Measurements from ENCODE around the gene MAST2.
"Not testable (repeated sequence)": the region's sequence is repeated elsewhere in the genome, so short reads cannot be mapped to it uniquely, and the experiment has no call there.

Gene MAST2

GRCh38 chr1:45815667-45816458 is 12.5 kb downstream of the MAST2 start:
- Histone ChIP-seq H3K27me3 (ENCODE audit: low read depth, low read length) (no peaks in the 10 kb centered on the region), H3K36me3 (ENCODE audit: control insufficient read depth in 1 of 2, insufficient read depth in 2 of 2, low read length in 2 of 2) (peaks cover 0 to 3% of the 10 kb centered on the region in 2 donors), H3K27ac (ENCODE audit: low read length) (no peak overlapping the region), H3K4me1 (ENCODE audit: control insufficient read depth in 1 of 2, insufficient read depth in 2 of 2, low read length in 2 of 2) (no peaks in the 10 kb centered on the region), H3K4me3 (ENCODE audit: low read depth in 1 of 2, low read length in 2 of 2) (no peak overlapping the region), H3K9me3 (ENCODE audit: control insufficient read depth in 1 of 2, low read length in 2 of 2) (peaks cover 0 to 4% of the 10 kb centered on the region in 2 donors)

GRCh38 chr1:45820173-45820572 is 16.8 kb downstream of the MAST2 start:
- Histone ChIP-seq H3K4me1 (ENCODE audit: control insufficient read depth in 1 of 2, insufficient read depth in 2 of 2, low read length in 2 of 2) (no peaks in the 10 kb centered on the region), H3K36me3 (ENCODE audit: control insufficient read depth in 1 of 2, insufficient read depth in 2 of 2, low read length in 2 of 2) (peaks cover 0 to under 1% of the 10 kb centered on the region in 2 donors), H3K4me3 (ENCODE audit: low read depth in 1 of 2, low read length in 2 of 2) (no peak overlapping the region), H3K27me3 (ENCODE audit: low read depth, low read length) (no peaks in the 10 kb centered on the region), H3K27ac (ENCODE audit: low read length) (no peak overlapping the region), H3K9me3 (ENCODE audit: control insufficient read depth in 1 of 2, low read length in 2 of 2) (peaks cover 0 to 9% of the 10 kb centered on the region in 2 donors)

GRCh38 chr1:45820788-45821187 is 17.4 kb downstream of the MAST2 start:
- Histone ChIP-seq H3K27ac (ENCODE audit: low read length) (no peak overlapping the region), H3K27me3 (ENCODE audit: low read depth, low read length) (no peaks in the 10 kb centered on the region), H3K4me3 (ENCODE audit: low read depth in 1 of 2, low read length in 2 of 2) (no peak overlapping the region), H3K9me3 (ENCODE audit: control insufficient read depth in 1 of 2, low read length in 2 of 2) (peaks cover 0 to 9% of the 10 kb centered on the region in 2 donors), H3K4me1 (ENCODE audit: control insufficient read depth in 1 of 2, insufficient read depth in 2 of 2, low read length in 2 of 2) (no peaks in the 10 kb centered on the region), H3K36me3 (ENCODE audit: control insufficient read depth in 1 of 2, insufficient read depth in 2 of 2, low read length in 2 of 2) (peaks cover 0 to 4% of the 10 kb centered on the region in 2 donors)

GRCh38 chr1:45822644-45823043 is 19.2 kb downstream of the MAST2 start:
- H3K4me3 ChIP-seq (ENCODE audit: low read depth in 1 of 2, low read length in 2 of 2): no peak overlapping the region
- no peaks in the 10 kb centered on the region for H3K27me3 ChIP-seq (ENCODE audit: low read depth, low read length)
- no peak overlapping the region for H3K27ac ChIP-seq (ENCODE audit: low read length)
- peaks cover 0 to 4% of the 10 kb centered on the region in 2 donors for H3K36me3 ChIP-seq (ENCODE audit: control insufficient read depth in 1 of 2, insufficient read depth in 2 of 2, low read length in 2 of 2)
- no peaks in the 10 kb centered on the region for H3K4me1 ChIP-seq (ENCODE audit: control insufficient read depth in 1 of 2, insufficient read depth in 2 of 2, low read length in 2 of 2)
- H3K9me3 ChIP-seq (ENCODE audit: control insufficient read depth in 1 of 2, low read length in 2 of 2): peaks cover 0 to 9% of the 10 kb centered on the region in 2 donors

GRCh38 chr1:45824607-45825006 is 21.2 kb downstream of the MAST2 start:
- Histone ChIP-seq H3K27ac (ENCODE audit: low read length) (no peak overlapping the region), H3K9me3 (ENCODE audit: control insufficient read depth in 1 of 2, low read length in 2 of 2) (peaks cover 0 to 9% of the 10 kb centered on the region in 2 donors), H3K36me3 (ENCODE audit: control insufficient read depth in 1 of 2, insufficient read depth in 2 of 2, low read length in 2 of 2) (peaks cover 0 to 4% of the 10 kb centered on the region in 2 donors), H3K4me3 (ENCODE audit: low read depth in 1 of 2, low read length in 2 of 2) (no peak overlapping the region), H3K4me1 (ENCODE audit: control insufficient read depth in 1 of 2, insufficient read depth in 2 of 2, low read length in 2 of 2) (no peaks in the 10 kb centered on the region), H3K27me3 (ENCODE audit: low read depth, low read length) (no peaks in the 10 kb centered on the region)

- Histone ChIP-seq H3K36me3 (ENCODE audit: control insufficient read depth in 1 of 2, insufficient read depth in 2 of 2, low read length in 2 of 2) (peaks cover 4 to 9% of the 10 kb centered on the region in 2 donors), H3K27ac (ENCODE audit: low read length) (no peak overlapping the region), H3K9me3 (ENCODE audit: control insufficient read depth in 1 of 2, low read length in 2 of 2) (no peaks in the 10 kb centered on the region), H3K4me3 (ENCODE audit: low read depth in 1 of 2, low read length in 2 of 2) (no peak overlapping the region), H3K27me3 (ENCODE audit: low read depth, low read length) (no peaks in the 10 kb centered on the region), H3K4me1 (ENCODE audit: control insufficient read depth in 1 of 2, insufficient read depth in 2 of 2, low read length in 2 of 2) (no peaks in the 10 kb centered on the region)
These were observed 23.8 kb downstream of the MAST2 start for GRCh38 chr1:45827256-45827655.

- H3K36me3 ChIP-seq (ENCODE audit: control insufficient read depth in 1 of 2, insufficient read depth in 2 of 2, low read length in 2 of 2): peaks cover 4 to 9% of the 10 kb centered on the region in 2 donors
- H3K27me3 ChIP-seq (ENCODE audit: low read depth, low read length): no peaks in the 10 kb centered on the region
- no peak overlapping the region for H3K27ac ChIP-seq (ENCODE audit: low read length)
- H3K4me3 ChIP-seq (ENCODE audit: low read depth in 1 of 2, low read length in 2 of 2): no peak overlapping the region
- H3K9me3 ChIP-seq (ENCODE audit: control insufficient read depth in 1 of 2, low read length in 2 of 2): no peaks in the 10 kb centered on the region
- no peaks in the 10 kb centered on the region for H3K4me1 ChIP-seq (ENCODE audit: control insufficient read depth in 1 of 2, insufficient read depth in 2 of 2, low read length in 2 of 2)
These were observed 25.4 kb downstream of the MAST2 start for GRCh38 chr1:45828841-45829240.

- no peaks in the 10 kb centered on the region for H3K9me3 ChIP-seq (ENCODE audit: control insufficient read depth in 1 of 2, low read length in 2 of 2)
- H3K27me3 ChIP-seq (ENCODE audit: low read depth, low read length): no peaks in the 10 kb centered on the region
- no peak overlapping the region for H3K4me3 ChIP-seq (ENCODE audit: low read depth in 1 of 2, low read length in 2 of 2)
- no peak overlapping the region for H3K27ac ChIP-seq (ENCODE audit: low read length)
- H3K36me3 ChIP-seq (ENCODE audit: control insufficient read depth in 1 of 2, insufficient read depth in 2 of 2, low read length in 2 of 2): peaks cover 4 to 5% of the 10 kb centered on the region in 2 donors
- no peaks in the 10 kb centered on the region for H3K4me1 ChIP-seq (ENCODE audit: control insufficient read depth in 1 of 2, insufficient read depth in 2 of 2, low read length in 2 of 2)
These were observed 29.9 kb downstream of the MAST2 start for GRCh38 chr1:45833361-45833760.

- Histone ChIP-seq H3K9me3 (ENCODE audit: control insufficient read depth in 1 of 2, low read length in 2 of 2) (no peaks in the 10 kb centered on the region), H3K27me3 (ENCODE audit: low read depth, low read length) (no peaks in the 10 kb centered on the region), H3K4me3 (ENCODE audit: low read depth in 1 of 2, low read length in 2 of 2) (no peak overlapping the region), H3K4me1 (ENCODE audit: control insufficient read depth in 1 of 2, insufficient read depth in 2 of 2, low read length in 2 of 2) (no peaks in the 10 kb centered on the region), H3K27ac (ENCODE audit: low read length) (no peak overlapping the region), H3K36me3 (ENCODE audit: control insufficient read depth in 1 of 2, insufficient read depth in 2 of 2, low read length in 2 of 2) (peaks cover 4 to 5% of the 10 kb centered on the region in 2 donors)
These were observed 31.3 kb downstream of the MAST2 start for GRCh38 chr1:45834689-45835088.

GRCh38 chr1:45836451-45836850 is 33.0 kb downstream of the MAST2 start:
- no peak overlapping the region for H3K4me3 ChIP-seq (ENCODE audit: low read depth in 1 of 2, low read length in 2 of 2)
- no peak overlapping the region for H3K27ac ChIP-seq (ENCODE audit: low read length)
- no peaks in the 10 kb centered on the region for H3K36me3 ChIP-seq (ENCODE audit: control insufficient read depth in 1 of 2, insufficient read depth in 2 of 2, low read length in 2 of 2)
- no peaks in the 10 kb centered on the region for H3K27me3 ChIP-seq (ENCODE audit: low read depth, low read length)
- H3K9me3 ChIP-seq (ENCODE audit: control insufficient read depth in 1 of 2, low read length in 2 of 2): no peaks in the 10 kb centered on the region
- peaks cover 0 to 9% of the 10 kb centered on the region in 2 donors for H3K4me1 ChIP-seq (ENCODE audit: control insufficient read depth in 1 of 2, insufficient read depth in 2 of 2, low read length in 2 of 2)

GRCh38 chr1:45836861-45837260 is 33.4 kb downstream of the MAST2 start:
- H3K9me3 ChIP-seq (ENCODE audit: control insufficient read depth in 1 of 2, low read length in 2 of 2); H3K4me1 ChIP-seq (ENCODE audit: control insufficient read depth in 1 of 2, insufficient read depth in 2 of 2, low read length in 2 of 2); H3K27me3 ChIP-seq (ENCODE audit: low read depth, low read length); H3K36me3 ChIP-seq (ENCODE audit: control insufficient read depth in 1 of 2, insufficient read depth in 2 of 2, low read length in 2 of 2); H3K4me3 ChIP-seq (ENCODE audit: low read depth in 1 of 2, low read length in 2 of 2); H3K27ac ChIP-seq (ENCODE audit: low read length): not testable (repeated sequence)

- H3K4me1 ChIP-seq (ENCODE audit: control insufficient read depth in 1 of 2, insufficient read depth in 2 of 2, low read length in 2 of 2); H3K27ac ChIP-seq (ENCODE audit: low read length); H3K4me3 ChIP-seq (ENCODE audit: low read depth in 1 of 2, low read length in 2 of 2); H3K27me3 ChIP-seq (ENCODE audit: low read depth, low read length); H3K9me3 ChIP-seq (ENCODE audit: control insufficient read depth in 1 of 2, low read length in 2 of 2); H3K36me3 ChIP-seq (ENCODE audit: control insufficient read depth in 1 of 2, insufficient read depth in 2 of 2, low read length in 2 of 2): not testable (repeated sequence)
These were observed 34.9 kb downstream of the MAST2 start for GRCh38 chr1:45838322-45838721.

All from muscle layer of duodenum (tissue), 2 donors.